ENCODE data around the gene RHBDD1.
A peak's percentile ranks its signal among the peaks of the same experiment; 100 is the strongest.

RHBDD1 gene

DNA sequence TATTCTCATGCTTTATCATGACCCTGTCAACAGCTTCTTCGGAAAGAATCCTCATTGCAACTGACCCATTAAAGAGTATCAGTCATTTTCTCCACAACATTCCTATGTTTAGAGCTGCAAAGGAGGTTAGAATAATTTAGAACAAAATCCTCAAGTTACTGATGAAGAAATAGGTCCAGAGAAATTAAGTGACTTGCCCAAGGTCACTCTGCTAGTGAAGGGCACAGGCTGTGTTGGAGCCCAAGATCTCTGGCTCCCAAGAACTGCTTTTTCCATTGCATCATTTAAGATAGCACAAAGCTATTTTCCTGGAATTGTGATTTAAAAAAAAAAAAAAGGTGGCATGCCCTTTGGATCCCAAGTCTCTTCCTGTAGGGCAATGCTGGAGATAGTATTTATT is 45.8 kb upstream of the RHBDD1 start:
- Histone ChIP-seq H3K79me2 (ENCODE audit: insufficient read depth, low read length) (no peaks in the 10 kb centered on the region), H3K27me3 (ENCODE audit: insufficient read depth, low read length) (no peaks in the 10 kb centered on the region), H3K9me3 (ENCODE audit: low read length) (no peaks in the 10 kb centered on the region), H3K36me3 (ENCODE audit: insufficient read depth, low read length) (no peaks in the 10 kb centered on the region), H4K20me1 (ENCODE audit: insufficient read depth, low read length) (no peaks in the 10 kb centered on the region), H3K4me2 (ENCODE audit: low read length) (no peak overlapping the region), H2AFZ (ENCODE audit: low read length) (no peak overlapping the region), H3F3A (ENCODE audit: insufficient read depth, low read length) (no peaks in the 10 kb centered on the region; the same call in 1 of the 2 replicates), H3K4me1 (ENCODE audit: insufficient read depth, low read length, severe bottlenecking) (peaks cover 47% of the 10 kb centered on the region), H3K9ac (ENCODE audit: low read length) (no peak overlapping the region), H3K27ac (ENCODE audit: low read depth, low read length, poor library complexity, severe bottlenecking) (peak overlapping the region; percentile 64), H3K4me3 (ENCODE audit: low read depth, low read length, poor library complexity, severe bottlenecking) (no peak overlapping the region), H3K9me2 (ENCODE audit: low read depth, low read length) (no peaks in the 10 kb centered on the region)
- TF ChIP-seq, protein P1, sequence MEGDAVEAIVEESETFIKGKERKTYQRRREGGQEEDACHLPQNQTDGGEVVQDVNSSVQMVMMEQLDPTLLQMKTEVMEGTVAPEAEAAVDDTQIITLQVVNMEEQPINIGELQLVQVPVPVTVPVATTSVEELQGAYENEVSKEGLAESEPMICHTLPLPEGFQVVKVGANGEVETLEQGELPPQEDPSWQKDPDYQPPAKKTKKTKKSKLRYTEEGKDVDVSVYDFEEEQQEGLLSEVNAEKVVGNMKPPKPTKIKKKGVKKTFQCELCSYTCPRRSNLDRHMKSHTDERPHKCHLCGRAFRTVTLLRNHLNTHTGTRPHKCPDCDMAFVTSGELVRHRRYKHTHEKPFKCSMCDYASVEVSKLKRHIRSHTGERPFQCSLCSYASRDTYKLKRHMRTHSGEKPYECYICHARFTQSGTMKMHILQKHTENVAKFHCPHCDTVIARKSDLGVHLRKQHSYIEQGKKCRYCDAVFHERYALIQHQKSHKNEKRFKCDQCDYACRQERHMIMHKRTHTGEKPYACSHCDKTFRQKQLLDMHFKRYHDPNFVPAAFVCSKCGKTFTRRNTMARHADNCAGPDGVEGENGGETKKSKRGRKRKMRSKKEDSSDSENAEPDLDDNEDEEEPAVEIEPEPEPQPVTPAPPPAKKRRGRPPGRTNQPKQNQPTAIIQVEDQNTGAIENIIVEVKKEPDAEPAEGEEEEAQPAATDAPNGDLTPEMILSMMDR (IDR thresholded peaks at IDR 0.05; ENCODE audit: low read length) = no peak
- TF ChIP-seq EZH2 (IDR thresholded peaks at IDR 0.05; ENCODE audit: borderline replicate concordance, low read length) = no peak

DNA sequence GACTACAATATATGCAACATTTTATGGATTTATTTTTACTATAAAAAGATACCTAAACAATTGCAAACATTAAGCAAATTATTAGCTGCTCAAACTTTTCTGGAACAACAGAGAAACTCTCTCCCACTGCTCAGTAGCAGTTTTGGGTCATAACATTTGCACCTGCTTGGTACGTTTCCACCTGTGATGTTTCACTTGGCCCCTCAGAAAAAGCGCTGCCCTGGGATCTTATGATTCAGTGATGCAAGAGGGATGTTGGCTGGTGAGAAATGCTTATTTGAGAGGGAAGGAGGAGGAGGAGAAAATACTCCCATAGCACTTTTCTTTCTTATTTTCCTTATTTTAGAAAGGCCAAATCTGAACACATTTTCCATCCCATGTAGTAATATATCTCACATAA is 45.4 kb upstream of the RHBDD1 start:
- Histone ChIP-seq H2AFZ (ENCODE audit: low read length) (no peak overlapping the region), H3K9ac (ENCODE audit: low read length) (peak overlapping the region; percentile 69), H3K27ac (ENCODE audit: low read depth, low read length, poor library complexity, severe bottlenecking) (peak overlapping the region; percentile 64), H3K27me3 (ENCODE audit: insufficient read depth, low read length) (no peaks in the 10 kb centered on the region), H3F3A (ENCODE audit: insufficient read depth, low read length) (no peaks in the 10 kb centered on the region; the same call in 1 of the 2 replicates), H3K36me3 (ENCODE audit: insufficient read depth, low read length) (no peaks in the 10 kb centered on the region), H3K9me3 (ENCODE audit: low read length) (no peaks in the 10 kb centered on the region), H3K79me2 (ENCODE audit: insufficient read depth, low read length) (no peaks in the 10 kb centered on the region), H3K4me2 (ENCODE audit: low read length) (peak overlapping the region; percentile 81), H3K4me1 (ENCODE audit: insufficient read depth, low read length, severe bottlenecking) (peaks cover 51% of the 10 kb centered on the region), H4K20me1 (ENCODE audit: insufficient read depth, low read length) (no peaks in the 10 kb centered on the region), H3K9me2 (ENCODE audit: low read depth, low read length) (no peaks in the 10 kb centered on the region), H3K4me3 (ENCODE audit: low read depth, low read length, poor library complexity, severe bottlenecking) (peak overlapping the region; percentile 79)
- TF ChIP-seq, protein P1 (IDR thresholded peaks at IDR 0.05; ENCODE audit: low read length) = no peak
- TF ChIP-seq EZH2 (IDR thresholded peaks at IDR 0.05; ENCODE audit: borderline replicate concordance, low read length) = no peak

DNA sequence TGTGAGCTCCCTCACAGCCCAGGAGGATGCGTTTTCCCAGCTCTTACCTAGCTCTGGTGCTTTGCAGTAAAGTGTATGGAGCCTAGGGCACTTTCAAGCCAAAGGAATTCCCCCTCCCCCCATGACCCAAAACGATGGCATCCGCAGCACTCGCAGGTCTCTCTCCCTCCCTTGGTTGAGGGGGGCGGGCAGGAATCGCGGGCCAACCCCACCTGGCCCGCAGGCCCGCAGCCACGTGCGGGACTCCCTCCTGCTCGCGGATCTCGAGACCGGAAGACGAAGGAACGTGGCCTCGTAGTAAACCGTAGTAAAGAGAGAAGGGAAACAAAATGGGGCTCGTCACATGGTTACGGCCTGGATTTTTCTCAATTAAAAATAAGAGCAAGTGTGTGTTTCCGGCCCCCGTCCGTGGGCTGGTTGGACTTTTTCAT is 44.8 kb upstream of the RHBDD1 start:
- H3K9me2 ChIP-seq (ENCODE audit: low read depth, low read length) = no peaks in the 10 kb centered on the region
- H3K27ac ChIP-seq (ENCODE audit: low read depth, low read length, poor library complexity, severe bottlenecking) = peak overlapping the region; percentile 64
- no peaks in the 10 kb centered on the region for H4K20me1 ChIP-seq (ENCODE audit: insufficient read depth, low read length)
- peak overlapping the region; percentile 79 for H3K4me3 ChIP-seq (ENCODE audit: low read depth, low read length, poor library complexity, severe bottlenecking)
- H3K9me3 ChIP-seq (ENCODE audit: low read length) = no peaks in the 10 kb centered on the region
- H3K4me1 ChIP-seq (ENCODE audit: insufficient read depth, low read length, severe bottlenecking) = peaks cover 58% of the 10 kb centered on the region
- no peaks in the 10 kb centered on the region; the same call in 1 of the 2 replicates for H3F3A ChIP-seq (ENCODE audit: insufficient read depth, low read length)
- peak overlapping the region; percentile 69 for H3K9ac ChIP-seq (ENCODE audit: low read length)
- H3K27me3 ChIP-seq (ENCODE audit: insufficient read depth, low read length) = no peaks in the 10 kb centered on the region
- H3K36me3 ChIP-seq (ENCODE audit: insufficient read depth, low read length) = no peaks in the 10 kb centered on the region
- no peaks in the 10 kb centered on the region for H3K79me2 ChIP-seq (ENCODE audit: insufficient read depth, low read length)
- TF ChIP-seq, protein P1 (IDR thresholded peaks at IDR 0.05; ENCODE audit: low read length) = no peak
- TF ChIP-seq EZH2 (IDR thresholded peaks at IDR 0.05; ENCODE audit: borderline replicate concordance, low read length) = no peak
- H2AFZ ChIP-seq (ENCODE audit: low read length) = no peak overlapping the region
- H3K4me2 ChIP-seq (ENCODE audit: low read length) = peak overlapping the region; percentile 81
